HG03521 (cell line): ENCODE data around the gene QKI.
"Not testable (repeated sequence)": the region's sequence is repeated elsewhere in the genome, so short reads cannot be mapped to it uniquely, and the experiment has no call there.

ENCODE experiments used
- ATAC-seq: cut with Tn5 transposase; IDR thresholded peaks from one replicate; pipeline ENCODE4 v1.9.1; 2021; ENCODE audit warnings: mild to moderate bottlenecking, moderate library complexity; ENCODE audit not compliant: unreplicated experiment

The QKI gene

DNA sequence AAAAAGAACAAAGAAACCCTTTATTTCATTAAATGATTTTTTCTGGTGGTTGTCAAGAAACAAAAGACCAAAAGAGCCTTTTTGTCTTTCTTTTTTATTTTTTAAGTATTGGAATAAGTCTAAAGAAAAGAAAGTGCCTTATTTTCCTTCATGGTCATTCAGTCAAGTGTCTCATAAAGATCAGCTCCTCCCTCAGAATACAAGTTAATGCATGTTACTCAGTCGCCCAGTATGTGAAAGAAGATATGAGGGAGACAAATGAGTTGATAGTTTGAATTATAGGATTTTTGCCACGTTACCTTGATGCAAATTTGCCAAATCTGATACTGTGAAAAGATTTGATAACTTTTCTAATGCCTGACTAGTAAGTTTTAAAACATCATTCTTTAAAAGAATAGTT is 157.2 kb downstream of the QKI start:
- no peak for ATAC-seq

- no peak for ATAC-seq
These were observed 158.1 kb downstream of the QKI start for GRCh38 chr6:163572612-163573011.

DNA sequence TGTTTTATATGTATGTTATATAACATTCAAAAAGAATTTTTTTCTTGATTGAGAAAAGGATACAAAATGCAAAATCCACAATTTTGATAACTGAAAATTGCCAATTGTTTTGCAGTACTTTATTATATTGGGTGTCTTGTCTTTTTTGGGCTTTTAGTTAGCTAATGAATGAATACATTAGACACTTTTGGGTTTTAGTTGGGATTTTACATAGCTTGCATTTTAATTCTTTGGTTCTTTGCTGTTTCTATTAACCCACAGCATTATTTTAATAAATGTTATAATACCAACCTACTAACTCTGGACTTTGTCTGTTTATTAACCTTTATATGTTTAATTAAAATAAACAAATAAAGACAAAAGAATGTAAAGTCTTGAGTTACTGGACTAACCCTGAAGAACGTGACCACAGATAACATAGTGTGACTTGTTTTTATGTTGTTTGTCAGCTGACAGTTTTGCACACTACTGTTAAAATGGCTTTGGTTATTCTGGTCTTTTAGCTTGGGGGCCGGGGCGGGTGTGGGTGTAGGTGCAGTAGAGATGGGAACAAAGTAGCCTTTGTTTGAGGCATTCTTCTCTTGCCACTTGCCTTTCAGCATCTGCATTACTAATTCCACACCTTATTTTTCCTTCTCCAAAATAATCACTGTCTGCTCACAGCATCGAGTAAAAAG is 159.1 kb downstream of the QKI start:
- ATAC-seq, result no peak

DNA sequence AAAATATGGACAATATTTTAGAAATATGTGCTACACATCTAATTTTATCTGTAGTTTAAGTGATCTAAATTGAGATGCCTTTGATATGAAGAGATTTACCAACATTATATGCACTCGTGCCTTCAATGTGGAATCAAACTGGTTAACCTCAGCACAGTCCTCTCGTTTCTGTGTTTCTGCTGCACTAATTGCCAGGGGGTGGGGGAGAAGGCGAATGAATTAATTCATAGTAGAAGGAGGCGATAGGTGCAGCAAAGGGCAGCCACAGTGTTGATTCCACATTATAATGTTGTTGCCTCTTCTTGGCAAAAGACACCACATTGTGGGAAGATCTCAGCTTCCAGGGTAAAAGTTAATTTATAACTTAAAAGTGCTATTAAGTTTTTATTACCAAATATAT is 161.6 kb downstream of the QKI start:
- no peak for ATAC-seq

- no peak for ATAC-seq
These were observed 162.9 kb downstream of the QKI start for GRCh38 chr6:163577404-163577803.

DNA sequence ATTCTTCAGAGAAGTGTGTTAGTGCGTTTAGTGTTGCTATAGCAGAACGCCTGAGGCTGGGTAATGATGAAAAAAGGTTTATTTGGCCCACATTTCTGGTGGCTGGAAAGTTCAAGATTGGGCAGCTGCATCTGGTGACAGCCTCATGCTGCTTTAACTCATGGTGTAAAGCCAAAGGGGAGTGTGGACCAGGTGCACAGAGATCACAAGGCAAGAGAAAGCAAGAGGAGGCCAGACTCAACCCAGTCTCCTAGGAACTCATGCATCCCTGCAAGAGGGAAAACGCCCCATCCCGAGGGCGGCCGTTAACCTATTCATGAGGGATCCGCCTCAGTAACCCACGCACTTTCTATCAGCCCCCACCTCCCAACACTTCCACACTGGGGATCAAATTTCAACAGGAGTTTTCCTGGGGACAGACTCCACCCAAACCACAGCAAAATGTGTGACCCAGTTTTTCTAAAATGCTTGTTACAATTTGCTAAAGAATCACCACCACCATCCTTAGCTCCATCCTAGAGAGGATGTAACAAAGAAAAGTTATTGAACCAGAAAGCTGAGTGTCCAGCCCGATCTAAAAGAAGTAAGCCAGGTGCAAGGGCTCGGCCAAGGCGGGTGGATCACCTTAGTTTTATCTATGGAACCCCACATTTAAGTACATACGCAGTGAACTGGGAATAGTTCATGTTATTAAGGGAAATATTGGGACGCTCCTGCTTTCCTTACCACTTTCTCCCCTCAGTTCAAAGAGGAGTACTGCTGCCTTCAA is 164.8 kb downstream of the QKI start:
- no peak for ATAC-seq

DNA sequence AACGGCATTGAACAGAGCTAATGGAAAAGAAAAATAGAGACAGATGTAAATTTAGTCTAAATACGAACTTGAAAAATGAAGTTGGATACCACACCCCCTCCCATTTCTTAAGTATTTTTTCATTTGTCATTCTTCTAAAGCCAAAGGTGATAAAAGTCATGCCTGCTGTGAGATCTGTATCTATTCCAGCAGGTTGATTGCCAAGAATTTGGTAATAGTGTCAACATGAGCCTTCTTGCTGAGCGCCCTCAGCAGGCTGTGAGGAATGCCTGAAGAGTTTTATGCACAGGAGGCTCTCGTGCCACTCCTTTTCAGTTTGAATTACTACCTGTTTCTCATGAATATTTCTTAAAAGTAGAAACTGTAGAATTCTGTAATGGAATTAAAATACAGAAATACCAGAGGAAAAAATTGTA is 165.4 kb downstream of the QKI start:
- ATAC-seq, result no peak

DNA sequence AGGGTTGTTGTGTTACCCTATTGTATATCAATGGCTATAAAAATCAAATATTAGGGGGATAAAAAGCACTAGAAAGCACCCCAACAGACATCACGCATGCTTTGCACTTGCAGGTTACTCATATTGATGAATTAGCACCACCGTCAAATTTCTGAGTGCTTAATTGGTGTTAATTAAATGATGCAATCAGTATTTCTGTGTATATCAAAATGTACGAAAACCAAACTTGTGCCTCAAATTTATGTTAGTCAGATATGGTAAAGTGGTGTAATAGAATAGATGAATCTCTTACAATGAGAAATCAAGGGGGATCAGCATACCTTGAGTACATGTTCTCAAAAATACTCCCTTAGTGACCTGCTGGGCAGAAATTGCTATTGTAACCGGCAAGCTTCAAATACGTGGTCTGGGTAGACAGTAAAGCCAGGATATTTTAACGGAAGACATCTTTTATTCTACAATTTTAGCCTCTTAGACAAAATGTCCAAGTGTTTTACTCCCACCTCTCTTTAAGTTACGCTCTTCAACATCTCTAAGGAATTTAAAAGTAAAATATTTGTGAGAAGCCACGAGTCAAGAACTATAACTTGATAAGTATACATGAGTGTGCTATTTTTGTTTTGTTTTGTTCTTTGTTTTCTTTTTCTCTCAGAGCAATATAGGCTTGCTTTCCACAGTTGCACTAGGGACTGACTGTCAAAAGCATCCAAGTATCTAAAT is 166.0 kb downstream of the QKI start:
- no peak for ATAC-seq

DNA sequence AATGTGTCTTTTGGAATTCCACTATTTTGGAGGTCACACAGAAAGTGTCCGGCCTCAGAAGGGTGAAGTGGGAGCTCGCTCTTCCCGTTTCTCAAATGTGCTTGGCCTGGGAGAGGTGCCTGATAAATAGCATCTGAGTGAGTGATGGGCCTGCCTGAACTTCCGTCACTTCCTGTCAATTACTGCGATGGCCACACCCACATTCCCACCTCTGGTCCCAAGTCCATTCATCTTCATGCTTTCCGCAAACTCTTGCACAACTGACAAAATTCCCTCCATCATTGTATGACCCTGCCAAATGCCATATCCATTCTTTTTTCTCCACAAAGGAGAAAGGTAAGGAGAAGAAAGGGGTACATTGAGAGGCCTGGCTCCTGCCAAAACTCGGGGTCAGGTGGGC is 169.0 kb downstream of the QKI start:
- ATAC-seq, result no peak

DNA sequence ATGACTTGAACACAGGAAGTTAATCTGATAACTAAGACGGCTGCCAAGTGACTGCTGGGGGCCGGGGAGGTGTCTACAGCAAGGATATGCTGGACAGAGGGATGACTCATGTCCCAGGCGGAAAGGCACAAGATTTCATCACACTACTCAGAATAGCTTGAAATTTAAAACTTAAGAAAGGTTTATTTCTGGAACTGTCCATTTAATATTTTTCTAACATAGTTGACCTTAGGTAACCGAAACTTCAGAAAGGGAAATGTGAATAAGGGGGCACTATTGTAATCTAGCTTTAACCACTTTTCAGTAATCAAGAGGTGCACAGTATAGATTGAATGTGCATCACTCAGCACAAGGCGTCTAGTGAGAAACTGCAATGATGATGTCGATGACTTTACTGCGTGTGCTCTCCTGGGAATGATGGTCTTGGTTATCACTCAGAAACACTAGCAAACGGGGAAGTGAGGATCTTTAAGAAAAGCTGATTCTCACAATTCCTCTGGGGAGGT is 171.5 kb downstream of the QKI start:
- ATAC-seq, result no peak

DNA sequence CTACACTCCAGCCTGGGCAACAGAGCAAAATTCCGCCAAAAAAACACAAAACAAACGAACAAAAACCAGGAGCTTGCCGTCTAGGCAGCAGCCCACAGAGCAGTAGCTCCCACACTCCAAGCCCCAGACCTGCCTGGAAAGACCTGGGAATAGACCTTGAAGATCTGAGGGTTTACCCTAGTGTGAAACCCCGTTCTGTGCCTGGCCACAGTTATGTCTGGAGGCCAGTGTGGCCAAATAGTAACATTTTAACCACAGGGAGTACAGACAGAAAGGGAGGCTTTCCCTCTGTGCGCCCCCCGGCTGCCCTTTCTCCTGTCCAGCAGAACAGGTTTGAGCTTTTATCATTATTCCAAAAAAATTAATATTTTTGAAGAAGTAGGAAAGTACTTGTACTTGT is 172.4 kb downstream of the QKI start:
- ATAC-seq, result no peak

- no peak for ATAC-seq
These were observed 173.9 kb downstream of the QKI start for GRCh38 chr6:163588220-163588919.

DNA sequence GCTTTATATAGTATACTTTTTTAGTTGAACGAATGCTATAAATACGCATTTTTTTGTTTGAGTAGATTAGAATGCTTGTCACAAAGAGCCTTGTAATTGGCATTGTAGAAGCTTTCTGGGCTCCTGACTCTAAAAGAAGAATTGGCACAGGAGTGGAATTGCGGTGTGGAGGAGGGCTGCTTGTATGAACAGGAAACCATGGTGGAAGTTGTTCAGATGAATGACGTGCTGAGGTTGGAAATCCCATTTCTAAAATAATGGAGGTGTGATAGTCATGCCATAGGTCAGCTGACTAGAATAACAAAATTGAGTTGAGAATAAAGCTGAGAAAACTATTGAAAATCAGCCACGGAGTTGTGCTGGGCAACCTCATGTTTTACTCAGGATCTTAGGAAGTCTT is 174.9 kb downstream of the QKI start:
- no peak for ATAC-seq

DNA sequence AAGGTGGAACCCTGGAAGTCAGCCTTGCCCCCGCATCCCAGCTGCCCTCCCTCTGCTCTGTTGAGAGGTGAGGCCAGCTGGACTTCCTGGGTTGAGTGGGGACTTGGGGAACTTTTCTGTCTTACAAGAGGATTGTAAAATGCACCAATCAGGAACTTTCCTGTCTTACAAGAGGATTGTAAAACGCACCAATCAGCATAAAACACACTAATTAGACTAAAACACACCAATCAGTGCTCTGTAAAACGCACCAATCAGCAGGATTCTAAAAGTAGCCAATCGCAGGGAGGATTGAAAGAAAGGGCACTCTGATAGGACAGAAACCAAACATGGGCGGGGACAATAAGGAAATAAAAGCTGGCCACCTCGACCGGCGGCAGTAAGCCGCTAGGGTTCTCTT is 175.6 kb downstream of the QKI start:
- not testable (repeated sequence) for ATAC-seq

DNA sequence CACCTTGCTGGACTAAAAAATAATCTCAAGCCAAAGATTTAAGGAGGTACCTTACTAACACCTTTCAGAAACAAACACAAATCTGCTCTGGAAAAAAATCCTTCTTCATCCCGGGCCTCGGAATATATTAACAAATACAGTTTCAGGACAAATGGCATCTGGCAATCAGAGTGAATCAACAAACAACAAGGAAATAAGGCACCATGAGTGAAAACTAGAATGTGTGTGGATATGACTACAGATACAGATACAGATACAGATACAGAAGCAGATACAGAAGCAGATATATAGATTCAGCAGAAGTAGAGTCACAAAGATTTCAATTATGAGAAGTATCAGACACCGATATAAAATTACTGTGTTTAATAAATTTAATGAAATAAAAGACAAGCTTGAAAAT is 178.4 kb downstream of the QKI start:
- no peak for ATAC-seq

DNA sequence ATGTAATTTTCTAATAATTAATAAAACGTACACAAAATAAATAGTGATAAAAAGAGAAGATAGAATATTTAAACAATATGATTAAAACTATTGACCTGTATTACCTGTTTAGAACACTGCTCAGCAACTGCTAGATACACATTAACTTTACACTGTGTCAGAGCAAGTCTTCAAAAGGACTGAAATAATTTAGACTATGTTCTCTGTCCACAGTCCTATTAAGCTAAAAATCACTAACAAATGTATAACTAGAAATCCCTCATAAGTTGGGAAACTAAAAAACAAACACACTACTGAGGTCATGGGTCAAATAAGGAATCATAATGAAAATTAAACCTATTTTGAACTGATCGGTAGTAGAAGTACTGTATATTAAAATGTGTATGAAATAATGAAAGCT is 181.7 kb downstream of the QKI start:
- no peak for ATAC-seq

DNA sequence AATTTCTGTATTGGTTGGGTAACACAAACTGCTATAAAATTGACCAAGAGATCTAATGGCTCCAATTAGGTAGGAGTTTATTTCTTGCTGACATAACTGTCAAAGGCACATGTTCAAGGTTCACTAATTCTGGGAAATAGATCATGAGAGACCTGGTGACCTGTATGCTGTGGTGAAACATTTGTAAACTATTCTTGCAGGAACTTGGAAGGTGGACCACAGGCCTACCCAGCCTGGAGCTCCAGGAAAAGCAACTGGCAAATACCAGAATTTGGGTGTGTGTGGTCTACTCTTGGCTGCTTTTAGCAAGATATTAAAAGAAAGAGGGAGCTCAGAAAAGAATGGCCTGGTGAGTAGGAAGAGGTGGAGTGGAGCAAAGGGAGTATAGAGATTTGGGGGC is 184.6 kb downstream of the QKI start:
- no peak for ATAC-seq

DNA sequence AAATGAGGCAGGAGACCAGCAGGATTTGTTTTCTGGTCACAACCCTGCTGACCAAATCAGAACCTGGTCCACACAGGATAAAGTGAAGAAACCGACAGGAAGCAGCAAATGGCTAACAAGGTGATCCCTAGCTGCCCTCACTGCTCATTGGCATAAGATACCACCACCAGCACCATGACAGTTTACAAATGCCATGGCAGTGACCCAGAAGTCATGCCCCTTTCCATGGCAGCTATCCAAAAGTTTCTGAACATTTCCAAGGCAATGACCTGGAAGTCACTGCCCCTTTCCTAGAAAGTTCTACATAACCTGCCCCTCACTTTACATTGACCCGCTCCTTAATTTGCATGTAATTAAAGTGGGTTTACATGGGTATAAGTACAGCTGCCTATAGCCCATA is 185.2 kb downstream of the QKI start:
- no peak for ATAC-seq

DNA sequence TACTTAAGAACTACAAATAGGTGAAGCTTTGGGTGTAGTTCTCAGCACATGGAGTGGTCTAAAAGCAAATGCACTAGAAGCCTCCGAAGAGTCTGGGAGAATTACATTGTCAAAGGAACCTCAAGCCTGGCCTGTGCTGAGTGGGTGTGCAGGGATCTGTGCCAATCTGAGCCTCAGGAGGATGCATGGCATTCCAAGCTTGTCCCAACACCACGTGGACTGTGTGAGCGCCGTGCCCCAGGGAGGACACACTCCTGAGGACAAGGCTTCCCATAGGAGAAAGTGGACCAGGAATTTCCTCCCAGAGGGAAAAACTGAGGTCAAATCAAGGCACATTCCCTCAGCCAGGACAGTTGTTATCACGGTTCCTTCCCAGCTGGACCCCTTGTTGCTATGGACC is 185.8 kb downstream of the QKI start:
- no peak for ATAC-seq

GRCh38 chr6:163600781-163601180 is 186.3 kb downstream of the QKI start:
- ATAC-seq, result no peak

GRCh38 chr6:163602851-163603250 is 188.3 kb downstream of the QKI start:
- ATAC-seq, result no peak
